ENCODE data around the gene SORBS2. TPM values are rescaled to one million over a fixed set of nuclear protein-coding genes. Genes with fewer than 3 reads are reported as not detected.

Gene SORBS2
- total RNA-seq, 4 donors from 2014 or later: 33.4 to 286 (median 47.6) TPM

- Histone ChIP-seq H3K4me1 (peaks cover 0 to 31% (median 22%) of the 10 kb centered on the region in 3 donors), H3K27ac (no peak overlapping the region), H3K4me3 (no peak overlapping the region), H3K27me3 (no peaks in the 10 kb centered on the region), H3K9me3 (no peaks in the 10 kb centered on the region), H3K36me3 (no peaks in the 10 kb centered on the region)
- no peak for TF ChIP-seq CTCF (IDR thresholded peaks at IDR 0.05)
- no peak for DNase-seq
- WGBS, 2 donors: 84 to 93% methylated on average over 2 of the region's 2 CpGs
- intact Hi-C loops (cut with DNase I): no loop called here
Observed at GRCh38 chr4:185841451-185841850, 29.5 kb upstream of the SORBS2 start.

DNA sequence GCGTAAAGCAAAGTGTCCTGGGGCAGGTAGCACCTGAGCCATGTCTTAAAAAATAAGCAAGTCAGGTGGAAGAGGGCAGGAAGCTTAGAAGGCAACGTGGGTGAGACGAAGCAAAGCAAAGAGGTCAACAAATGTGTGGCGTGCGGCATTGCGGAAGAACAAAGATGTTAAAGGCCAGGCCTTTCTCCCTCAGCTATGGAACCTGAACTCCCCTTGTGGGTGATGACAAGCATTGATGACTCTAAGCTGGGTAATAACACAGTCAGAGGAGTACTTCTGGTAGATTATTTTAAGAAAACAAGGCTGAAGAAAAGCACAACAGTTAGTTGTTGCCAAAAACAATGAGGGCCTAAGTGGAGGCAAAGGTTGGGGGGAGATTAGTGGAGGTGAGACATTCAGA is 29.0 kb upstream of the SORBS2 start:
- TF ChIP-seq POLR2A (IDR thresholded peaks at IDR 0.05): no peak
- no peak for TF ChIP-seq CTCF (IDR thresholded peaks at IDR 0.05)
- intact Hi-C loops (cut with DNase I): no loop called here
- WGBS, 2 donors: 83 to 90% methylated on average over 6 of the region's 6 CpGs

DNA sequence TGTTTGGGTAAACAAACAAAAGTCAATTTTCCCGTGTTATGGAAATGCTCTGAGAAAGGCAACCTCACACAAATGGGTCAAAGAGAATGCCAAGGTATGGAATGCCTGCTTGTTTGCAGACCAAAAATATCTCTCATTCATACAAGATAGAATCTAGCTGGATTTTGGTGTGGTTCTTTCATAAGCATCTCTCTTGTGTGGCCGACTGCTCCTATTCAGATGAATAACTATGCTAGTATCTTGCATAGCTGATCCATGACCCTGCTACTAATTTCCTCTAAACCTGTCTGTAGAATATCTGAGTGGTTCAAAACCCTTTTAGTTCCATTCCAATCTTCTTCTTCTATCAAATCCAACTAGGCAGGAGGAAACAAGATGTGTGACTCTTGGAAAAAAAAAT is 28.2 kb upstream of the SORBS2 start:
- no peaks in the 10 kb centered on the region for H3K36me3 ChIP-seq
- intact Hi-C loops (cut with DNase I): no loop called here
- TF ChIP-seq POLR2A (IDR thresholded peaks at IDR 0.05) (no peak), CTCF (IDR thresholded peaks at IDR 0.05) (no peak)
- 70 to 89% methylated on average over 2 of the region's 2 CpGs for WGBS, 2 donors
- DNase-seq: no peak
- H3K4me3 ChIP-seq: no peak overlapping the region
- H3K27me3 ChIP-seq: no peaks in the 10 kb centered on the region
- H3K27ac ChIP-seq: peak overlapping the region; percentile 51 to 86 (median 73)
- no peaks in the 10 kb centered on the region for H3K9me3 ChIP-seq
- peaks cover 0 to 31% (median 22%) of the 10 kb centered on the region in 3 donors for H3K4me1 ChIP-seq

More for the DNA sequence above, 29.0 kb upstream of the SORBS2 start:
- peaks cover 0 to 31% (median 22%) of the 10 kb centered on the region in 3 donors for H3K4me1 ChIP-seq
- H3K27ac ChIP-seq: no peak overlapping the region
- no peaks in the 10 kb centered on the region for H3K36me3 ChIP-seq
- H3K4me3 ChIP-seq: no peak overlapping the region
- no peak for DNase-seq
- H3K27me3 ChIP-seq: no peaks in the 10 kb centered on the region
- H3K9me3 ChIP-seq: no peaks in the 10 kb centered on the region

DNA sequence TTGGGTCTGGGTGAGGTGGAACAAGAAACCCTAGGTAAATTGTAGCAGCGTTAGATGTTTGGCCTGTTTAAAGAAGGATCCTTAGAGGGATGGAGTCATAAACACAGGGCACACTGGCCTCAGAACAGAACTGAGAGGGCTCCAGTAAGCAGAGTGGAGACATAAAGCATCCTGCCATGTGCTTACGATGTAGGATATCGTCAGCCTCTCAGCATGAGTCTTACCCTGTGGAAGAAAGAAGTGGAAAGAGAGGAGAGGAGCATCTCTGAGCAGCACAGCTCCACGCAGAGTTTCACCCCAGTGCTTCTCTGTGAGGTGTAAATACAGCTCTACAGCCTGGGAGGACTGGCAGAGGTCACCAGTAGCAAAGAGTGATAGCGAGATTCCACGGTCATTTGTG is 27.8 kb upstream of the SORBS2 start:
- intact Hi-C loops (cut with DNase I): no loop called here
- no peak for TF ChIP-seq CTCF (IDR thresholded peaks at IDR 0.05)
- TF ChIP-seq POLR2A (IDR thresholded peaks at IDR 0.05): no peak
- WGBS, 2 donors: 58 to 72% methylated on average over 6 of the region's 6 CpGs

DNA sequence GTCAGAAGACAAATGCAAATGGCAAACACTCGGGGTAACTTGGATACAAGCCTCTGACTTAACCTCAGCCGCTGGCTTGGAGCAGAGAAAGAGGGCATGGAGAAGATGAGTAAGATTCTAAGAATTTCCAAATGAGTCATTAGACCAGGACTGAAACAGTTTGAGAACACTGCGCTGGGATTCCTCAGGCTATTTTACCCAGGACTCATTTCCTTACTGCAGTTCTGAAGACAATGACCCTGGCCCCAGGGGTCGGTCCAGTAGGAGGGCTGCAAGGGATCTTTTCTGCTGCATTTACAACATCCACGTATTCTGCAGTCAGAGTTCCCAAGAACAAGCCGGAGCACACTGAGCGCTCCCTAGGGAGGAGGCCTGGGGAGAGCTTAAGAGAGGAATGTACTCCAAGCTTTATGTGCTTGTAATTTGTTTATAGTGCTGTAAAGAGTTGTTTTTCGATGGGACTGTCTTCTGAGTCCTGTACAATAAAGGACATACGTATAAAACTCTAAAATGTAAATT is 27.3 kb upstream of the SORBS2 start:
- H3K27me3 ChIP-seq: no peaks in the 10 kb centered on the region
- H3K4me1 ChIP-seq: peaks cover 0 to 31% (median 22%) of the 10 kb centered on the region in 3 donors
- TF ChIP-seq CTCF (IDR thresholded peaks at IDR 0.05): no peak
- peak overlapping the region in 1 of 4 donors; percentile 31 for H3K4me3 ChIP-seq
- DNase-seq: no peak
- H3K36me3 ChIP-seq: no peaks in the 10 kb centered on the region
- intact Hi-C loops (cut with DNase I): no loop called here
- peak overlapping the region; percentile 51 to 86 (median 76) for H3K27ac ChIP-seq
- no peaks in the 10 kb centered on the region for H3K9me3 ChIP-seq
- 23 to 35% methylated on average over 9 of the region's 9 CpGs for WGBS, 2 donors

More for the DNA sequence above, 27.8 kb upstream of the SORBS2 start:
- Histone ChIP-seq H3K4me3 (no peak overlapping the region), H3K27ac (peak overlapping the region; percentile 51 to 86 (median 73)), H3K36me3 (no peaks in the 10 kb centered on the region), H3K27me3 (no peaks in the 10 kb centered on the region), H3K9me3 (no peaks in the 10 kb centered on the region), H3K4me1 (peaks cover 0 to 31% (median 22%) of the 10 kb centered on the region in 3 donors)
- DNase-seq: no peak
